ENCODE results near the gene NISCH.

GRCh38 chr3:52528586-52529375, 73.4 kb downstream of the NISCH start:
- TF ChIP-seq MAX (IDR thresholded peaks at IDR 0.05; ENCODE audit: insufficient read depth, insufficient read length) (no peak), CTCF (IDR thresholded peaks at IDR 0.05; ENCODE audit: extremely low read depth in 1 of 2, insufficient read depth in 1 of 2, low read depth in 1 of 2, low read length in 2 of 2) (no peak), POLR2A (IDR thresholded peaks at IDR 0.05; ENCODE audit: low read depth, low read length) (no peak), POLR2AphosphoS5 (IDR thresholded peaks at IDR 0.05; ENCODE audit: insufficient read depth, low read depth, low read length) (peak; percentile 17), JUN (IDR thresholded peaks at IDR 0.05; ENCODE audit: borderline replicate concordance, insufficient read depth, insufficient read length, low read depth) (no peak), EZH2 (IDR thresholded peaks at IDR 0.05; ENCODE audit: borderline replicate concordance, low read depth, low read length, severe bottlenecking) (no peak)

Measured in endothelial cell of umbilical vein (primary cell).